ENCODE results near the gene TRAK2. TPM values are rescaled to one million over a fixed set of nuclear protein-coding genes. Genes with fewer than 3 reads are reported as not detected.

The TRAK2 gene
- total RNA-seq, 1 experiment from 2014 or later: 15.2 TPM

- Histone ChIP-seq H3K27ac (ENCODE audit: low read depth, low read length) (no peak overlapping the region), H4K20me1 (ENCODE audit: insufficient read depth) (no peaks in the 10 kb centered on the region)
Observed at GRCh38 chr2:201347138-201347537, 104.1 kb downstream of the TRAK2 start.

More at GRCh38 chr2:201347138-201347537, 104.1 kb downstream of the TRAK2 start:
- Histone ChIP-seq H3K9me3 (ENCODE audit: control insufficient read depth in 1 of 2, insufficient read depth in 1 of 2, low read depth in 1 of 2, low read length in 2 of 2) (no peaks in the 10 kb centered on the region), H3K4me3 (replicated peaks in 1 of 2; ENCODE audit: low read depth in 1 of 2, low read length in 2 of 2) (no peak overlapping the region), H2AFZ (ENCODE audit: low read depth, low read length, poor library complexity, severe bottlenecking) (no peak overlapping the region), H3K4me2 (ENCODE audit: low read length) (no peak overlapping the region), H3K9ac (ENCODE audit: low read length) (no peak overlapping the region), H3K4me1 (ENCODE audit: control insufficient read depth in 1 of 2, insufficient read depth in 2 of 2, low read length in 2 of 2) (no peaks in the 10 kb centered on the region; a peak in 2 of 4 replicates), H3K27me3 (ENCODE audit: insufficient read depth, low read length) (no peaks in the 10 kb centered on the region), H3K9me2 (ENCODE audit: insufficient read depth) (no peaks in the 10 kb centered on the region), H3K36me3 (ENCODE audit: control insufficient read depth in 1 of 2, insufficient read depth in 2 of 2, low read length in 2 of 2) (no peaks in the 10 kb centered on the region), H3K79me2 (ENCODE audit: insufficient read depth, low read length) (no peaks in the 10 kb centered on the region)
- POLR2A ChIA-PET: no interaction called here
- ATAC-seq (no peak), DNase-seq (ENCODE audit: low read depth, low spot score) (no peak)
- no TSS peak for BruUV-seq (replicated peaks)
- TF ChIP-seq YY1 (IDR thresholded peaks at IDR 0.05; ENCODE audit: extremely low read depth, insufficient replicate concordance, low read depth, low read length): no peak
- no peak for TF ChIP-seq ZNF274 (IDR thresholded peaks at IDR 0.05; ENCODE audit: low read depth, low read length)
- TF ChIP-seq REST (IDR thresholded peaks at IDR 0.05; ENCODE audit: low read depth): no peak
- TF ChIP-seq CBX3 (IDR thresholded peaks at IDR 0.05; ENCODE audit: low read depth): no peak
- TF ChIP-seq SIN3A (IDR thresholded peaks at IDR 0.05; ENCODE audit: low read depth): no peak
- no peak for TF ChIP-seq ATF3 (IDR thresholded peaks at IDR 0.05)
- TF ChIP-seq ZBTB33 (IDR thresholded peaks at IDR 0.05; ENCODE audit: extremely low read depth, insufficient replicate concordance, low read length): no peak
- no peak for TF ChIP-seq CEBPB (IDR thresholded peaks at IDR 0.05; ENCODE audit: low read depth)
- TF ChIP-seq POLR2AphosphoS5 (IDR thresholded peaks at IDR 0.05; ENCODE audit: low read depth, low read length): no peak
- no peak for TF ChIP-seq EZH2phosphoT487 (IDR thresholded peaks at IDR 0.05; ENCODE audit: borderline replicate concordance)
- no peak for TF ChIP-seq CTCF (IDR thresholded peaks at IDR 0.05 in 2 of 3, conservative IDR thresholded peaks at IDR 0.05 in 1 of 3; ENCODE audit: borderline replicate concordance in 1 of 3, insufficient read depth in 1 of 3, low read depth in 2 of 3, low read length in 2 of 3)
- RAD21 ChIA-PET (ENCODE audit: low non-redundant PET in 1 of 2, low total read pairs in 2 of 2, uncharacterized antibody in 2 of 2, unreplicated experiment in 2 of 2): no interaction called here
- CTCF ChIA-PET: no interaction called here
- intact Hi-C loops (cut with micrococcal nuclease): no loop called here
